G401 (cell line): Measurements from ENCODE around the gene DNMBP. TPM values are rescaled to one million over a fixed set of nuclear protein-coding genes. Genes with fewer than 3 reads are reported as not detected.
"Not testable (repeated sequence)": the region's sequence is repeated elsewhere in the genome, so short reads cannot be mapped to it uniquely, and the experiment has no call there.

Experiments
- DNase-seq: peaks from one replicate; pipeline ENCODE4 v3.0.0-alpha.2; 2015; ENCODE audit warnings: low spot score
- in situ Hi-C: cut with HindIII; loops from 2 replicates; pipeline ENCODE4 v1.10.0; 2016; ENCODE audit warnings: low sequenced_read_pairs, mixed read lengths
- total RNA-seq: library from RNA; depleted of rRNA; stranded (reverse); fragments of >200 nt; shearing (Covaris generic); gene quantifications from 2 replicates; pipeline ENCODE4 v1.2.3, GENCODE V29; 2014

DNMBP gene
- total RNA-seq, 1 experiment from 2014 or later, result 17.7 TPM

- DNase-seq, result no peak
- in situ Hi-C loops, result no loop called here
These were observed 121.1 kb downstream of the DNMBP start for GRCh38 chr10:99888622-99889021.

- DNase-seq, result no peak
- in situ Hi-C loops, result no loop called here
These were observed 126.2 kb downstream of the DNMBP start for GRCh38 chr10:99883523-99883922.

- in situ Hi-C loops, result no loop called here
These were observed 128.4 kb downstream of the DNMBP start for GRCh38 chr10:99881371-99881770.

GRCh38 chr10:99880080-99880835 is 129.5 kb downstream of the DNMBP start:
- in situ Hi-C loops, result no loop called here
- no peak for DNase-seq

More at GRCh38 chr10:99881371-99881770, 128.4 kb downstream of the DNMBP start:
- no peak for DNase-seq

GRCh38 chr10:99875473-99875872 is 134.3 kb downstream of the DNMBP start:
- in situ Hi-C loops, result no loop called here
- DNase-seq, result no peak

- in situ Hi-C loops, result no loop called here
These were observed 135.2 kb downstream of the DNMBP start for GRCh38 chr10:99874341-99875085.

GRCh38 chr10:99873846-99874245 is 135.9 kb downstream of the DNMBP start:
- no peak for DNase-seq
- in situ Hi-C loops, result no loop called here

More at GRCh38 chr10:99874341-99875085, 135.2 kb downstream of the DNMBP start:
- no peak for DNase-seq

GRCh38 chr10:99872367-99873162 is 137.2 kb downstream of the DNMBP start:
- in situ Hi-C loops, result no loop called here
- no peak for DNase-seq

GRCh38 chr10:99870123-99870730 is 139.5 kb downstream of the DNMBP start:
- in situ Hi-C loops, result no loop called here
- DNase-seq, result no peak

GRCh38 chr10:99869581-99870122 is 140.1 kb downstream of the DNMBP start:
- DNase-seq, result no peak
- in situ Hi-C loops, result no loop called here

- in situ Hi-C loops, result not testable (repeated sequence)
These were observed 142.5 kb downstream of the DNMBP start for GRCh38 chr10:99867250-99867649.

GRCh38 chr10:99863535-99864240 is 146.1 kb downstream of the DNMBP start:
- DNase-seq, in situ Hi-C loops: not testable (repeated sequence)

More at GRCh38 chr10:99867250-99867649, 142.5 kb downstream of the DNMBP start:
- not testable (repeated sequence) for DNase-seq

- DNase-seq, result no peak
- in situ Hi-C loops, result no loop called here
These were observed 149.3 kb downstream of the DNMBP start for GRCh38 chr10:99860466-99860865.

- in situ Hi-C loops, result no loop called here
These were observed 150.2 kb downstream of the DNMBP start for GRCh38 chr10:99859585-99859984.

GRCh38 chr10:99858849-99859248 is 150.9 kb downstream of the DNMBP start:
- no peak for DNase-seq
- in situ Hi-C loops, result no loop called here

More at GRCh38 chr10:99859585-99859984, 150.2 kb downstream of the DNMBP start:
- no peak for DNase-seq

- no peak for DNase-seq
- in situ Hi-C loops, result no loop called here
These were observed 154.2 kb downstream of the DNMBP start for GRCh38 chr10:99855479-99856071.

GRCh38 chr10:99854860-99855259 is 154.9 kb downstream of the DNMBP start:
- DNase-seq, result peak; percentile 47
- in situ Hi-C loops, result no loop called here

GRCh38 chr10:99853655-99854054 is 156.1 kb downstream of the DNMBP start:
- in situ Hi-C loops, result no loop called here
- no peak for DNase-seq
